ENCODE data around the gene MTA2. TPM values are rescaled to one million over a fixed set of nuclear protein-coding genes. Genes with fewer than 3 reads are reported as not detected.

Gene MTA2
- total RNA-seq, 1 experiment from 2014 or later: 97.2 TPM

- intact Hi-C loops (cut with micrococcal nuclease; ENCODE audit: unreplicated experiment): no loop called here
- H3K36me3 Mint-ChIP-seq (ENCODE audit: insufficient read depth, unreplicated experiment): peaks cover 93% of the 10 kb centered on the region
- peak overlapping the region; percentile 98 for H3K27ac Mint-ChIP-seq (ENCODE audit: unreplicated experiment)
- H3K4me1 Mint-ChIP-seq (ENCODE audit: low read depth, unreplicated experiment): peaks cover 88% of the 10 kb centered on the region
- H3K27me3 Mint-ChIP-seq (ENCODE audit: unreplicated experiment): no peaks in the 10 kb centered on the region
- CTCF ChIA-PET: interaction anchor here (0.8 to 1.2 kb wide), 4 partner anchors 12 to 132 kb away, joined by 3 to 4 read pairs (median 4); no protein-coding TSS in a partner anchor
- no TSS peak for BruUV-seq (replicated peaks)
- peak overlapping the region; percentile 57 for H3K4me3 Mint-ChIP-seq (ENCODE audit: low read depth, unreplicated experiment)
- no peak for DNase-seq
- no peaks in the 10 kb centered on the region for H3K9me3 Mint-ChIP-seq (ENCODE audit: low read depth, unreplicated experiment)
- TF ChIP-seq CTCF (IDR thresholded peaks at IDR 0.05; ENCODE audit: unreplicated experiment): no peak
Observed at GRCh38 chr11:62556875-62557631, 44.6 kb downstream of the MTA2 start.

- BruUV-seq (replicated peaks): no TSS peak
Observed at GRCh38 chr11:62556108-62556874, 45.4 kb downstream of the MTA2 start.

GRCh38 chr11:62555464-62556107, 46.1 kb downstream of the MTA2 start:
- H3K36me3 Mint-ChIP-seq (ENCODE audit: insufficient read depth, unreplicated experiment): peaks cover 87% of the 10 kb centered on the region
- H3K4me3 Mint-ChIP-seq (ENCODE audit: low read depth, unreplicated experiment): peak overlapping the region; percentile 57
- H3K27ac Mint-ChIP-seq (ENCODE audit: unreplicated experiment): peak overlapping the region; percentile 98
- no peak for TF ChIP-seq CTCF (IDR thresholded peaks at IDR 0.05; ENCODE audit: unreplicated experiment)
- CTCF ChIA-PET: interaction anchor here (0.5 to 1.8 kb wide), 6 partner anchors 13 to 449 kb away, joined by 3 to 9 read pairs (median 3); no protein-coding TSS in a partner anchor
- BruUV-seq (replicated peaks): no TSS peak
- H3K4me1 Mint-ChIP-seq (ENCODE audit: low read depth, unreplicated experiment): peaks cover 83% of the 10 kb centered on the region
- H3K27me3 Mint-ChIP-seq (ENCODE audit: unreplicated experiment): no peaks in the 10 kb centered on the region
- DNase-seq: no peak
- intact Hi-C loops (cut with micrococcal nuclease; ENCODE audit: unreplicated experiment): no loop called here
- no peaks in the 10 kb centered on the region for H3K9me3 Mint-ChIP-seq (ENCODE audit: low read depth, unreplicated experiment)

More at GRCh38 chr11:62556108-62556874, 45.4 kb downstream of the MTA2 start:
- Mint-ChIP-seq H3K9me3 (ENCODE audit: low read depth, unreplicated experiment) (no peaks in the 10 kb centered on the region), H3K4me3 (ENCODE audit: low read depth, unreplicated experiment) (peak overlapping the region; percentile 57), H3K27ac (ENCODE audit: unreplicated experiment) (peak overlapping the region; percentile 98), H3K27me3 (ENCODE audit: unreplicated experiment) (no peaks in the 10 kb centered on the region), H3K36me3 (ENCODE audit: insufficient read depth, unreplicated experiment) (peaks cover 94% of the 10 kb centered on the region), H3K4me1 (ENCODE audit: low read depth, unreplicated experiment) (peaks cover 88% of the 10 kb centered on the region)
- DNase-seq: peak; percentile 86
- CTCF ChIA-PET: interaction anchor here (0.5 to 1.8 kb wide), 8 partner anchors 14 to 450 kb away, joined by 3 to 9 read pairs (median 3); no protein-coding TSS in a partner anchor
- TF ChIP-seq CTCF (IDR thresholded peaks at IDR 0.05; ENCODE audit: unreplicated experiment): no peak
- intact Hi-C loops (cut with micrococcal nuclease; ENCODE audit: unreplicated experiment): no loop called here
